C4-2B (cell line): ENCODE data around the gene MAX.

Experiments
- ZFX ChIP-seq: fragments of 450-650 bp; IDR thresholded peaks from 2 replicates; pipeline ENCODE4 v1.6.1; 2017
- TF ChIP-seq, protein P1 (sequence below): fragments of 450-650 bp; conservative IDR thresholded peaks from 2 replicates; pipeline ENCODE4 v1.5.1; 2017; ENCODE audit warnings: mild to moderate bottlenecking

DNA sequence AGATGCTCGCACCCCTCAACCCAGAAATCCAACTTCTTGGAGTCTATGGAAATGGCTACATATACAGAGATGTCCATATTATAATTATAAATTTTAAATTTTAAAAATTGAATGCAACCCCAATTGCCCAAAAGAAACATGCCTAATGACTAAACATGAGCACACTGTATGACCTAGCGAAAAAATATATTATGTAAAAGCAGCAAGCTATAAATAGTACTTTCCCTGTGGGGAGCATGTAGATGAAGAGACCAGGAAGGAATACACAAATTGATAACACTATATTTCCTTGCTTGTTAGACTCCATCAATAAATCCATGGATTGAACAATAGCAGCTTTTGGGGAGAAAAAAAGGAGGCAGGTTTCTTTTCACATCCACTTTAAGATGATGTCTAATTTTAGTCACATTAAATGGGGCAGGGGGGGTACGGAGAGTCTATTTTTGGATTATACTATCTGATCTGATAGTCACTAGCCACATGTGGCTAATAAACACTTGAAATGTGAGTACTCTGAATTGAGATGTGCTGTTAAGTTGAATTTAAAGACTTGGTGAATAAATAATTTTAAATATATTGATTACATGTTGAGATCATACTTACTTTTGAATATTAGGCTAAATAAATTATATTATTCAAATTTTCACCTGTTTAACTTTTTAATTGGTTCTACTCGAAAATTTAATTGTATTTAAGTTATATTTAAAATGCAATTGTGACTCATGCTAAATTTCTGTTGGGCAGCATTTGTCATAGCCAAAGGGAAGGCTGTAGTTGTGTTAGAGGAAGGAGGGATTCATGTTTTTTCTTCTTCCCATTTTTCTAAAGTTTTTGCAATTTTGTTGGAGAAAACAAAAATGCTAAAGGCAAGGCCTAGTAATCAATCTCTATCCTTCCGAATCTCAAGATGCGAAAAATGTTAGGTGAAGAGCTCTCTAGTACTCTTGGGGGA, 17.5 kb downstream of the MAX start:
- TF ChIP-seq, protein P1, sequence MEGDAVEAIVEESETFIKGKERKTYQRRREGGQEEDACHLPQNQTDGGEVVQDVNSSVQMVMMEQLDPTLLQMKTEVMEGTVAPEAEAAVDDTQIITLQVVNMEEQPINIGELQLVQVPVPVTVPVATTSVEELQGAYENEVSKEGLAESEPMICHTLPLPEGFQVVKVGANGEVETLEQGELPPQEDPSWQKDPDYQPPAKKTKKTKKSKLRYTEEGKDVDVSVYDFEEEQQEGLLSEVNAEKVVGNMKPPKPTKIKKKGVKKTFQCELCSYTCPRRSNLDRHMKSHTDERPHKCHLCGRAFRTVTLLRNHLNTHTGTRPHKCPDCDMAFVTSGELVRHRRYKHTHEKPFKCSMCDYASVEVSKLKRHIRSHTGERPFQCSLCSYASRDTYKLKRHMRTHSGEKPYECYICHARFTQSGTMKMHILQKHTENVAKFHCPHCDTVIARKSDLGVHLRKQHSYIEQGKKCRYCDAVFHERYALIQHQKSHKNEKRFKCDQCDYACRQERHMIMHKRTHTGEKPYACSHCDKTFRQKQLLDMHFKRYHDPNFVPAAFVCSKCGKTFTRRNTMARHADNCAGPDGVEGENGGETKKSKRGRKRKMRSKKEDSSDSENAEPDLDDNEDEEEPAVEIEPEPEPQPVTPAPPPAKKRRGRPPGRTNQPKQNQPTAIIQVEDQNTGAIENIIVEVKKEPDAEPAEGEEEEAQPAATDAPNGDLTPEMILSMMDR = no peak
- TF ChIP-seq ZFX = no peak
